Measurements from ENCODE around the gene DOCK7.

Gene DOCK7

DNA sequence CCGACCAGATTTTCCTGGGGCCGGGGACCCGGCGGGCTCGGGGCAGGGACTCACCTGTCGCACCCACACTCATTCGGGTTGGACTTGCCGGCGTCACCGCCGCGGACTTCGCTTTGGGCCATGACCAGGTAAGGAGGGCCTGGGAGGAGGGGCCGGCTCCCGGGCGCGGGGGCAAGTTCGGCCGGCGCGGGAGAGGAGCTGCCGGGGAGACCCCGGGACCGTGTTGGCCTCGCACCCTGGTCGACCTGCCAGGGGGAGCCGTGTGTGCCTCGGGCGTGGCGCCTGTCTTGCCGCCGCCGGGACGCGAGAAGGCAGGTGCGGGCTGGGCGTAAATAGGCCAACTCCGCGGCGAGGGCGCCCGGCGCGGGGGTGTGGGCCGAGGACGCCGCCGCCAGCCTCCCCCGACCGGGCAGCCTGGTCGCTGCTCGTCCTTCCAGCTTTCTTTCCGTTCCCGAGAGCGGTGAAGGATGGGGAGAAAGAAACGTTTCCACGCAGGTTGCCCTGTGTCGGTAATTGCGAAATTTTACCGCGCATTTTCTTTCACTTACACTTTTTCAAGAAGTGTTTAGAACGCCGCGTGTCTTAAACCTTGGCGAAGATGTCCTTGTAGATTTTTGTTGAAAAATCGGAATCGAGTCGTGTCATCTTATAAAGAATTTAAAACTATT lies 250.8 kb downstream of the DOCK7 start:
- DNase-seq: peak in 1 of 2 donors; percentile 77
- Histone ChIP-seq H3K27me3 (no peaks in the 10 kb centered on the region), H3K4me3 (peak overlapping the region; percentile 63 to 92), H3K27ac (peak overlapping the region; percentile 95 to 98), H3K9me3 (no peaks in the 10 kb centered on the region), H3K36me3 (peaks cover 5 to 11% (median 7%) of the 10 kb centered on the region in 3 donors), H3K4me1 (peaks cover 0 to 42% (median 25%) of the 10 kb centered on the region in 4 donors)
- intact Hi-C loops (cut with DNase I; ENCODE audit: low total_unique reads): loop anchor here (5.0 kb wide), 1 partner anchor 250 kb away; the partner anchor contains the start of gene DOCK7
- TF ChIP-seq, protein P1, sequence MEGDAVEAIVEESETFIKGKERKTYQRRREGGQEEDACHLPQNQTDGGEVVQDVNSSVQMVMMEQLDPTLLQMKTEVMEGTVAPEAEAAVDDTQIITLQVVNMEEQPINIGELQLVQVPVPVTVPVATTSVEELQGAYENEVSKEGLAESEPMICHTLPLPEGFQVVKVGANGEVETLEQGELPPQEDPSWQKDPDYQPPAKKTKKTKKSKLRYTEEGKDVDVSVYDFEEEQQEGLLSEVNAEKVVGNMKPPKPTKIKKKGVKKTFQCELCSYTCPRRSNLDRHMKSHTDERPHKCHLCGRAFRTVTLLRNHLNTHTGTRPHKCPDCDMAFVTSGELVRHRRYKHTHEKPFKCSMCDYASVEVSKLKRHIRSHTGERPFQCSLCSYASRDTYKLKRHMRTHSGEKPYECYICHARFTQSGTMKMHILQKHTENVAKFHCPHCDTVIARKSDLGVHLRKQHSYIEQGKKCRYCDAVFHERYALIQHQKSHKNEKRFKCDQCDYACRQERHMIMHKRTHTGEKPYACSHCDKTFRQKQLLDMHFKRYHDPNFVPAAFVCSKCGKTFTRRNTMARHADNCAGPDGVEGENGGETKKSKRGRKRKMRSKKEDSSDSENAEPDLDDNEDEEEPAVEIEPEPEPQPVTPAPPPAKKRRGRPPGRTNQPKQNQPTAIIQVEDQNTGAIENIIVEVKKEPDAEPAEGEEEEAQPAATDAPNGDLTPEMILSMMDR (IDR thresholded peaks at IDR 0.05): no peak

DNA sequence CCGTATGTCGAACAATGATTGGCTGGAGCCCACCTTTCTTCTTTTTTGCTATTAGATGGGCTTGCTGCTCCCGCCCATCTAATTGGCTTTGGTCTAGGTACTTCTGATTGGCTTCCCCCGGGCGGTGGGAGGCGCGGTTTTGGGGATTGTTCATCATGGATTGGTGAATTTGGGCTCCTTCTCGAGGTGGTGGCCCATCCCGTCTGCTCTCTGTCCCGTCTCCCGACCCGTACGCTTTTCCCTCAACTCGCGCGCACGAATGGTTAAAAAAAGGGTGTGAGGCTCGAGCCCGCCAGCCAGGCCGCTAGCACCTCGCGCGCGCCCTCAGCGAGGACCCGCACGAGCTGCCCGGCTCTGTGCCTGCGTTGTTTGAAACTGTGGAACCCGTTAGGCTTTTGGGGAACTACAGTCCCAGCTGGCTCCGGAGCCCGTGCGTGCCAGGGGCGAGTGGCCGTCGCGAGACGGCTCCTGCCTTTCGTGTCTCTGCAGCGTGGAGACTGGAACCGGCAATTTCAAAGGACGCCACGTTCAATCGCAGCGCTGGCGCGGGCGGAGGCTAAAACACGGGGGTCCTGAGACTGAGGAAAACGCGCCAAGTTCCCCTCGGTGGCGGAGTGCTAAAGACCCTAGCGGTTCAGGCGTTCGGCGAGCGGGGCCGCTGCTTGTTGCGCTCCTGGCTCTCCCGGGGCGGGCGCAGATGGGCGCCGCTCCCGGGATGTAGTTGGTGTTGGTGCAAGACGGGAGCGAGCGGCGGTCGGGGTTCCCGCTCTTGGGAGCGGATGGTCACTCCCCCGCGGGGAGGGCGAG lies 251.5 kb downstream of the DOCK7 start, which contains the start of gene USP1:
Gene USP1, plus strand, starts transcription at position 584 of the 807 bp plus-strand sequence. CDS start 2,819 bp downstream, outside the sequence.
- no peaks in the 10 kb centered on the region for H3K27me3 ChIP-seq
- peaks cover 3 to 4% (median 4%) of the 10 kb centered on the region in 3 donors for H3K36me3 ChIP-seq
- no peaks in the 10 kb centered on the region for H3K9me3 ChIP-seq
- H3K4me1 ChIP-seq: peaks cover 0 to 42% (median 25%) of the 10 kb centered on the region in 4 donors
- peak; percentile 99 for DNase-seq
- peak within 1 kb of the TSS; percentile 95 to 98 for H3K27ac ChIP-seq
- TF ChIP-seq, protein P1 (IDR thresholded peaks at IDR 0.05): peak in 1 of 2 experiments; percentile 2
- intact Hi-C loops (cut with DNase I; ENCODE audit: low total_unique reads): loop anchor here (5.0 kb wide), 1 partner anchor 251 kb away; the partner anchor contains the start of gene DOCK7
- H3K4me3 ChIP-seq: peak within 1 kb of the TSS; percentile 63 to 92

DNA sequence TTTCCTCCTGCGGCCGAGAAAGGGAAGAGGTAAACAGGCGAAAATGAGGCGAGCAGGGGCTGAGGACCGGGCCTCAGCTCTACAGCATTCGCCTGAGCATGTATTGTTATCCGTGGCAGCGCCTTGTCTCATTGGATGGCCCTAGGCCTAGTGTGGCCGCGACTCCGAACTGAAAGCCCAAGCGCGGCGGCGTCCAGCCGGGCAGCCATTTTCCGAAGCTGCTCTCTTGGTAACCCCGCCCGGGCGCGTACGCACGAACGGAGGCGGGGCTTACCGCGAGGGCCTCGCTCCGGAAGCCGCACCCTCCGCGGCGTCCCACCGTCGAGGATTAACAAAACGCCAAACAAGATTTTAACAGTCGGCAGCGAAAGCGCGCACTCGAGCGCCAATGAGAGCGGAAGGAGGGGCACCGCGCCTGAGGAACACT lies 252.1 kb downstream of the DOCK7 start:
- Histone ChIP-seq H3K4me3 (peak overlapping the region; percentile 63 to 92), H3K27ac (peak overlapping the region; percentile 95 to 98), H3K27me3 (no peaks in the 10 kb centered on the region), H3K4me1 (peaks cover 0 to 39% (median 25%) of the 10 kb centered on the region in 4 donors), H3K36me3 (no peaks in the 10 kb centered on the region), H3K9me3 (no peaks in the 10 kb centered on the region)
- TF ChIP-seq, protein P1 (IDR thresholded peaks at IDR 0.05): no peak
- no peak for DNase-seq
- intact Hi-C loops (cut with DNase I; ENCODE audit: low total_unique reads): loop anchor here (5.0 kb wide), 1 partner anchor 251 kb away; the partner anchor contains the start of gene DOCK7

DNA sequence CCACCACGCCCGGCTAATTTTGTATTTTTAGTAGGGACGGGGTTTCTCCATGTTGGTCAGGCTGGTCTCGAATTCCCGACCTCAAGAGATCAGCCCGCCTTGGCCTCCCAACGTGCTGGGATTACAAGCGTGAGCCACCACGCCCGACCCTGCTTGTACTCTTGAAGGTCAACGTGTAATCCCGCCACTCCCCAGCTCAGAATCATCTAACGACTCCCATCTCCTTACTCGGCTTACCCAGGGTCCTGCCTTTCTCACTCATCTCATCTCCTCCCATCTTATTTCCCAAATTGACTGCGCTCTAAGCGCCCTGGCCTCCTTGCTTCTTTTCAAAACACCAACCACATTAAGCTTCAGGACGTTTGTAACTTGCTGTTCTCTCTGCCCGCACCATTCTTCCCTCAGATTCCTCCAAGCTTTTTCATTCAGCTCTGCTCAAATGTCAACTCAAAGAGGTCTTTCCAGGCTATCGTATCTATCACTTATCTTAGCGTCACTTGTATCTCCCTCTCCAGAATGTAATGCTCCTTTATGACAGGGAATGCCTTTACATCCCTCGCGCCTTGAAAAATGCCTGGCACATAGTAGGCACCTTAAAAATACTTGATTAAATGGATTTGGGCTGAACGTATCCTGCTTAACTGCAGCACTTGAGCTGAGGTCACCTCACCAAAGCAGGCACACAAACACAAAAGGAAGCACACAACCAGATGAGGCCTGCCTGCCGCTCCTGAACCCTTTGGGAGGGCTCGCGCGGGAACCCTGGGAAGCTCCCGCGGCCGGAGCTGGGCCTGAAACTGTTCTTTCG lies 252.8 kb downstream of the DOCK7 start:
- intact Hi-C loops (cut with DNase I; ENCODE audit: low total_unique reads): loop anchor here (5.0 kb wide), 1 partner anchor 252 kb away; the partner anchor contains the start of gene DOCK7
- Histone ChIP-seq H3K27me3 (no peaks in the 10 kb centered on the region), H3K4me3 (peak overlapping the region; percentile 63 to 92), H3K36me3 (no peaks in the 10 kb centered on the region), H3K4me1 (peaks cover 0 to 33% (median 25%) of the 10 kb centered on the region in 4 donors), H3K9me3 (no peaks in the 10 kb centered on the region), H3K27ac (peak overlapping the region; percentile 95 to 98)
- TF ChIP-seq, protein P1 (IDR thresholded peaks at IDR 0.05): no peak
- DNase-seq: peak in 1 of 2 donors; percentile 64

DNA sequence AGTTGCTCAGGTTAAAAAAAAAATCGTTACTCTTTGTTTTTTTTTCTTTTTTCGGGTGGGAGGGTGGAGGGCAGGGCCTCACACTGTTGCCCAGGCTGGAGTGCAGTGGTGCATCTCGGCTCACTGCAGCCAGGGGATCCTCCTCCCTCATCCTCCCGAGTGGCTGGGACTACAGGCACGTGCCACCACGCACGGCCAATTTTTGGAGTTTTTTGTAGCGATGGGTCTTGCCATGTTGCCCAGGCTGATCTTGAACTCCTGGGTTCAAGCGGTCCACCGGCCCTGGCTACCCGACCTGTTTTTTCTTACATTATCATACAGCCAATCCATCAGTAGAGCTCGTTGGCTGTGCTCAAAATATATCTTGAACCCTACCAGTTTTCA lies 253.6 kb downstream of the DOCK7 start:
- no peaks in the 10 kb centered on the region for H3K27me3 ChIP-seq
- TF ChIP-seq, protein P1 (IDR thresholded peaks at IDR 0.05): no peak
- no peak for DNase-seq
- no peak overlapping the region for H3K27ac ChIP-seq
- no peaks in the 10 kb centered on the region for H3K9me3 ChIP-seq
- intact Hi-C loops (cut with DNase I; ENCODE audit: low total_unique reads): loop anchor here (5.0 kb wide), 2 partner anchors 253 to 702 kb away; partner anchors contain the start of gene DOCK7
- no peaks in the 10 kb centered on the region for H3K36me3 ChIP-seq
- H3K4me1 ChIP-seq: peaks cover 0 to 26% (median 23%) of the 10 kb centered on the region in 4 donors
- no peak overlapping the region for H3K4me3 ChIP-seq
